GM12878 (cell line): ENCODE data around the gene CKS2. TPM values are rescaled to one million over a fixed set of nuclear protein-coding genes. Genes with fewer than 3 reads are reported as not detected.

Experiments
- BCL11A ChIP-seq: IDR thresholded peaks from 2 replicates; pipeline ENCODE4 v1.6.1; 2011; ENCODE audit warnings: low read depth, low read length
- CHD4 ChIP-seq: fragments of 200-600 bp; sonication (generic); IDR thresholded peaks from 2 replicates; pipeline ENCODE4 v1.6.1; 2016; ENCODE audit warnings: mild to moderate bottlenecking
- KDM1A ChIP-seq: fragments of 200-600 bp; sonication (generic); IDR thresholded peaks from 2 replicates; pipeline ENCODE4 v1.6.1; 2016; ENCODE audit warnings: borderline replicate concordance
- PAX8 ChIP-seq: fragments of 450-650 bp; IDR thresholded peaks from 2 replicates; pipeline ENCODE4 v1.6.1; 2017; ENCODE audit warnings: mild to moderate bottlenecking, moderate library complexity
- SIN3A ChIP-seq: IDR thresholded peaks from 2 replicates; pipeline ENCODE4 v1.6.1; 2012; ENCODE audit warnings: low read depth, low read length, improper control_type of control experiment
- SRF ChIP-seq, 2 experiments: IDR thresholded peaks; 2 replicates each; pipeline ENCODE4 v1.6.1; 2011; ENCODE audit warnings: low read depth in 2 of 2, low read length in 2 of 2, mild to moderate bottlenecking in 1 of 2, moderate library complexity in 1 of 2
- polyA plus RNA-seq, 11 experiments: library from polyadenylated mRNA; depleted of rRNA in 4 of 11; unstranded in 6 of 11; stranded (reverse) in 5 of 11; fragments of >200 nt; fragmentation: Nextera tagmentation in 4 of 11; fragmentation: Illumina TruSeq in 1 of 11; extraction: Ambion mirVana in 4 of 11; extraction: Trizol in 1 of 11; gene quantifications; 1 replicate in 1 of 11; 2 replicates in 10 of 11; pipeline versions ENCODE4 v1.2.1 to v1.2.3, GENCODE V29; 2011 to 2016; ENCODE audit warnings: inconsistent platforms in 2 of 11, missing spikeins in 2 of 11, low read depth in 1 of 11
- total RNA-seq, 4 experiments: library from RNA; depleted of rRNA in 3 of 4; stranded (reverse); fragments of >200 nt in 3 of 4; fragmentation: Illumina TruSeq in 1 of 4; extraction: Trizol in 1 of 4; gene quantifications; 2 replicates each; pipeline versions ENCODE4 v1.2.1 to v1.2.3, GENCODE V29; 2013 to 2021
- TF ChIP-seq, protein P1 (sequence below): fragments of 450-650 bp; IDR thresholded peaks from 2 replicates; pipeline ENCODE4 v1.6.1; 2017; ENCODE audit warnings: mild to moderate bottlenecking, low read depth, inconsistent platforms; ENCODE audit not compliant: poor library complexity, severe bottlenecking
- TF ChIP-seq, protein P2 (sequence below): fragments of 450-650 bp; IDR thresholded peaks from 2 replicates; pipeline ENCODE4 v1.6.1; 2017; ENCODE audit warnings: borderline replicate concordance

CKS2 gene
- total and polyA plus RNA-seq, 10 of the 15 experiments (the other 5 are each of a cell fraction or from before 2014, with no cell fraction given) = 172 to 1,251 (median 503) TPM

DNA sequence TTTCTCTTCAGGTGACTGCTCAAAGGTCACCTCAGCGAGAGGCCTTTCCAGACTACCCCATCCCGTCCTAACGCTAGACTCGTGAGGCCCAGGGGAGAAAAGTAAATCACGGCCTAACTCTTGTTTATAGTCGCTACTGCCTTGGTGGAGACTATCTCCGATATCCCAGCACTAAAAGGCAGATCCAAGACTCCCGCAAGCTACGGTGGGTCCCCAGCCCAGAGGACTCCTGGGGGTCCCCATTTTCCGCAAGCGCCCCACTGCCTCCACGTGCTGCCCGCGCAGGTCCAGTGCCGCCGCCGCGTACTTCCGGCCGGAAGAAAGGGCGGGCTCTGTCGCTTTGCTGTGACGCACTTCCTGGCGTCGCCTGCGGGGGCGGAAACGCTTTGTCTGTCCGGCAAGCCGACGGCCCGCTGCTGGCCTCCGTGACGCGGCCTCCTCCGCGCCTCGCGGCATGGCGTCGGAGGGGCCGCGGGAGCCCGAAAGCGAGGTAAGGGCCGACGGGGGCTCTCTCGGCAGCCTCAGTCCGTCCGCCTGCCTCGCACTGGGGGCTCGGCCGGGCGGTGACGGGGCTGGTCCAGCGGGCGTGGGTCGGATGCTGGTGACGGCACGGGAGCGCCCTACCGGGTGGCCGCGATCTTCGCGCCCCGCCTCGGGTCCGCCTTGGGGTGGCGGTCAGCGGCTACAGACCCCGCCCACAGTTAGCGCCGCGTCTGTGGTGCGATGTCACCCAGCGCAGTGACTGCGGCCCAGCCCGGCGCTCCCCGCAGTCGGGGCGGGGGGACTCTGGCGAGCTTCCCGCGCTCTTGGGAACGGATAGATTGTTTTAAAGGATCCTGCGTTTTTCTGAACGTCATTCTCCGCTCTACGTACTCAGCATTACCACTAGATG, 7.4 kb downstream of the CKS2 start, which contains the start of gene SECISBP2 (continued):
- TF ChIP-seq, protein P1, sequence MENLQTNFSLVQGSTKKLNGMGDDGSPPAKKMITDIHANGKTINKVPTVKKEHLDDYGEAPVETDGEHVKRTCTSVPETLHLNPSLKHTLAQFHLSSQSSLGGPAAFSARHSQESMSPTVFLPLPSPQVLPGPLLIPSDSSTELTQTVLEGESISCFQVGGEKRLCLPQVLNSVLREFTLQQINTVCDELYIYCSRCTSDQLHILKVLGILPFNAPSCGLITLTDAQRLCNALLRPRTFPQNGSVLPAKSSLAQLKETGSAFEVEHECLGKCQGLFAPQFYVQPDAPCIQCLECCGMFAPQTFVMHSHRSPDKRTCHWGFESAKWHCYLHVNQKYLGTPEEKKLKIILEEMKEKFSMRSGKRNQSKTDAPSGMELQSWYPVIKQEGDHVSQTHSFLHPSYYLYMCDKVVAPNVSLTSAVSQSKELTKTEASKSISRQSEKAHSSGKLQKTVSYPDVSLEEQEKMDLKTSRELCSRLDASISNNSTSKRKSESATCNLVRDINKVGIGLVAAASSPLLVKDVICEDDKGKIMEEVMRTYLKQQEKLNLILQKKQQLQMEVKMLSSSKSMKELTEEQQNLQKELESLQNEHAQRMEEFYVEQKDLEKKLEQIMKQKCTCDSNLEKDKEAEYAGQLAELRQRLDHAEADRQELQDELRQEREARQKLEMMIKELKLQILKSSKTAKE = peak; percentile 27
- TF ChIP-seq KDM1A (no peak), BCL11A (no peak), CHD4 (no peak), PAX8 (no peak), SRF (IDR thresholded peaks at IDR 0.05; ENCODE audit: low read depth in 2 of 2, low read length in 2 of 2) (peak; percentile 64 to 92), SIN3A (peak; percentile 96)
- TF ChIP-seq, protein P2, sequence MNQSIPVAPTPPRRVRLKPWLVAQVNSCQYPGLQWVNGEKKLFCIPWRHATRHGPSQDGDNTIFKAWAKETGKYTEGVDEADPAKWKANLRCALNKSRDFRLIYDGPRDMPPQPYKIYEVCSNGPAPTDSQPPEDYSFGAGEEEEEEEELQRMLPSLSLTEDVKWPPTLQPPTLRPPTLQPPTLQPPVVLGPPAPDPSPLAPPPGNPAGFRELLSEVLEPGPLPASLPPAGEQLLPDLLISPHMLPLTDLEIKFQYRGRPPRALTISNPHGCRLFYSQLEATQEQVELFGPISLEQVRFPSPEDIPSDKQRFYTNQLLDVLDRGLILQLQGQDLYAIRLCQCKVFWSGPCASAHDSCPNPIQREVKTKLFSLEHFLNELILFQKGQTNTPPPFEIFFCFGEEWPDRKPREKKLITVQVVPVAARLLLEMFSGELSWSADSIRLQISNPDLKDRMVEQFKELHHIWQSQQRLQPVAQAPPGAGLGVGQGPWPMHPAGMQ = no peak
